Ovary (tissue), 9 donors: ENCODE measurements around the gene GRAMD4. TPM values are rescaled to one million over a fixed set of nuclear protein-coding genes. Genes with fewer than 3 reads are reported as not detected.
"Not testable (repeated sequence)": the region's sequence is repeated elsewhere in the genome, so short reads cannot be mapped to it uniquely, and the experiment has no call there.

ENCODE experiments used
- DNase-seq, 5 donors: peaks; one replicate each; pipeline ENCODE4 v3.0.0-alpha.2; 2019 to 2020
- H3K27ac ChIP-seq, 2 donors: fragments of 200-600 bp; one replicate each; pipeline versions ENCODE4 v1.5.1 to v1.8.0; 2019 to 2022
- H3K27me3 ChIP-seq: fragments of 200-600 bp; one replicate; pipeline ENCODE4 v1.8.0; 2022
- H3K36me3 ChIP-seq: fragments of 200-600 bp; sonication (generic); one replicate; pipeline ENCODE4 v1.5.1; 2019
- H3K4me1 ChIP-seq: one replicate; pipeline ENCODE4 v1.8.1; 2013; ENCODE audit warnings: mild to moderate bottlenecking, moderate library complexity; ENCODE audit not compliant: insufficient read depth
- H3K4me3 ChIP-seq: fragments of 200-600 bp; sonication (generic); one replicate; pipeline ENCODE4 v1.5.1; 2017
- H3K9me3 ChIP-seq, 2 donors: fragments of 200-600 bp in 1 of 2; sonication (generic) in 1 of 2; one replicate each; pipeline versions ENCODE4 v1.5.1 to v1.8.1; 2013 to 2019; ENCODE audit warnings: mild to moderate bottlenecking in 1 of 2, moderate library complexity in 1 of 2
- EP300 ChIP-seq: sonication (generic); formaldehyde crosslinking; IDR thresholded peaks from one replicate; pipeline ENCODE4 v1.6.1; 2017; ENCODE audit warnings: antibody characterized with exemption
- POLR2A ChIP-seq: fragments of 450-650 bp; IDR thresholded peaks from one replicate; pipeline ENCODE4 v1.6.1; 2017; ENCODE audit warnings: antibody characterized with exemption, mild to moderate bottlenecking, moderate library complexity
- WGBS, 3 donors: extraction: QIAGEN DNeasy Blood & Tissue Kit in 1 of 3; methylation state at CpG; one replicate each; pipeline versions ENCODE4 v1.1.5 to v1.1.7; 2013 to 2017; 5-methylcytosine and 5-hydroxymethylcytosine counted together
- intact Hi-C, 4 donors: fragments of 100-400 bp; cut with DNase I; formaldehyde crosslinking; loops; one replicate each; pipeline versions ENCODE4 v1.11.0 to v1.15.1; 2022 to 2023
- polyA plus RNA-seq, 2 donors: library from polyadenylated mRNA; stranded (reverse); fragments of 200-250 nt in 1 of 2; fragments of 350-450 nt in 1 of 2; fragmentation: Illumina TruSeq in 1 of 2; extraction: RNeasy Lipid Tissue Mini Kit (QIAGEN cat#74804) in 1 of 2; gene quantifications; one replicate each; pipeline ENCODE4 v1.2.3, GENCODE V29; 2013 to 2014
- total RNA-seq, 7 donors: library from RNA; depleted of rRNA in 2 of 7; stranded (reverse); fragments of >200 nt in 2 of 7; fragmentation: NEBNext Ultra II Directional in 3 of 7; extraction: Animal tissue kit (Norgen Biotek cat#: 25700) in 3 of 7; gene quantifications; one replicate each; pipeline versions ENCODE4 v1.1.0 to v1.2.4, GENCODE V29; 2016 to 2023
- TF ChIP-seq, protein P1 (sequence below), 3 donors: fragments of 450-650 bp in 2 of 3; fragments of 200-600 bp in 1 of 3; IDR thresholded peaks; one replicate each; pipeline versions ENCODE4 v1.5.1 to v1.8.0; 2016 to 2022; ENCODE audit warnings: antibody characterized with exemption in 3 of 3, mild to moderate bottlenecking in 1 of 3
- donor health status: DM: no; HTN: no; CAD: no; lungs with moderate emphysema.
- donor health status: DM: no; HTN: no; CAD: no.
- donor health status: Bipolar disorder and iron deficiency.
- donor health status: DM: yes; HTN: yes; CAD: no.
- donor health status: DM: no; HTN: no; CAD: no.
- donor health status: DM: yes; HTN: yes; CAD: no.

The GRAMD4 gene
- total and polyA plus RNA-seq, 9 donors: 6.2 to 40.4 (median 27.8) TPM

GRCh38 chr22:46632646-46633249, 12.6 kb downstream of the GRAMD4 start:
- DNase-seq: no peak
- TF ChIP-seq EP300: no peak
- no peak for TF ChIP-seq POLR2A
- TF ChIP-seq, protein P1, sequence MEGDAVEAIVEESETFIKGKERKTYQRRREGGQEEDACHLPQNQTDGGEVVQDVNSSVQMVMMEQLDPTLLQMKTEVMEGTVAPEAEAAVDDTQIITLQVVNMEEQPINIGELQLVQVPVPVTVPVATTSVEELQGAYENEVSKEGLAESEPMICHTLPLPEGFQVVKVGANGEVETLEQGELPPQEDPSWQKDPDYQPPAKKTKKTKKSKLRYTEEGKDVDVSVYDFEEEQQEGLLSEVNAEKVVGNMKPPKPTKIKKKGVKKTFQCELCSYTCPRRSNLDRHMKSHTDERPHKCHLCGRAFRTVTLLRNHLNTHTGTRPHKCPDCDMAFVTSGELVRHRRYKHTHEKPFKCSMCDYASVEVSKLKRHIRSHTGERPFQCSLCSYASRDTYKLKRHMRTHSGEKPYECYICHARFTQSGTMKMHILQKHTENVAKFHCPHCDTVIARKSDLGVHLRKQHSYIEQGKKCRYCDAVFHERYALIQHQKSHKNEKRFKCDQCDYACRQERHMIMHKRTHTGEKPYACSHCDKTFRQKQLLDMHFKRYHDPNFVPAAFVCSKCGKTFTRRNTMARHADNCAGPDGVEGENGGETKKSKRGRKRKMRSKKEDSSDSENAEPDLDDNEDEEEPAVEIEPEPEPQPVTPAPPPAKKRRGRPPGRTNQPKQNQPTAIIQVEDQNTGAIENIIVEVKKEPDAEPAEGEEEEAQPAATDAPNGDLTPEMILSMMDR (IDR thresholded peaks at IDR 0.05): no peak
- no peak overlapping the region for H3K27ac ChIP-seq
- no peak overlapping the region for H3K4me3 ChIP-seq
- no peaks in the 10 kb centered on the region for H3K9me3 ChIP-seq
- WGBS, 3 donors: 84 to 93% (median 91%) methylated on average over 18 of the region's 18 CpGs
- no peaks in the 10 kb centered on the region for H3K4me1 ChIP-seq
- no peaks in the 10 kb centered on the region for H3K27me3 ChIP-seq
- intact Hi-C loops: no loop called here
- H3K36me3 ChIP-seq: no peaks in the 10 kb centered on the region

- Histone ChIP-seq H3K36me3 (no peaks in the 10 kb centered on the region), H3K9me3 (no peaks in the 10 kb centered on the region), H3K4me1 (no peaks in the 10 kb centered on the region), H3K4me3 (no peak overlapping the region), H3K27me3 (no peaks in the 10 kb centered on the region), H3K27ac (no peak overlapping the region)
- intact Hi-C loops: no loop called here
- TF ChIP-seq, protein P1 (IDR thresholded peaks at IDR 0.05): no peak
- TF ChIP-seq EP300 (no peak), POLR2A (no peak)
- DNase-seq: no peak
- 78 to 83% (median 80%) methylated on average over 10 of the region's 10 CpGs for WGBS, 3 donors
Observed at GRCh38 chr22:46633334-46633890, 13.2 kb downstream of the GRAMD4 start.

GRCh38 chr22:46634011-46634699, 14.0 kb downstream of the GRAMD4 start:
- H3K36me3 ChIP-seq: no peaks in the 10 kb centered on the region
- DNase-seq: no peak
- no peaks in the 10 kb centered on the region for H3K27me3 ChIP-seq
- 78 to 85% (median 84%) methylated on average over 11 of the region's 11 CpGs for WGBS, 3 donors
- H3K4me3 ChIP-seq: no peak overlapping the region
- H3K9me3 ChIP-seq: no peaks in the 10 kb centered on the region
- no peak overlapping the region for H3K27ac ChIP-seq
- no peak for TF ChIP-seq POLR2A
- TF ChIP-seq EP300: no peak
- TF ChIP-seq, protein P1 (IDR thresholded peaks at IDR 0.05): no peak
- no peaks in the 10 kb centered on the region for H3K4me1 ChIP-seq
- intact Hi-C loops: no loop called here

GRCh38 chr22:46634973-46635685, 14.9 kb downstream of the GRAMD4 start:
- WGBS, 3 donors: 46 to 60% (median 57%) methylated on average over 10 to 30 of the region's 30 CpGs
- H3K4me1 ChIP-seq, intact Hi-C loops, DNase-seq, H3K27me3 ChIP-seq, H3K9me3 ChIP-seq, H3K36me3 ChIP-seq, H3K4me3 ChIP-seq, H3K27ac ChIP-seq: not testable (repeated sequence)
